ENCODE results near the gene IDUA. TPM values are rescaled to one million over a fixed set of nuclear protein-coding genes. Genes with fewer than 3 reads are reported as not detected.

The IDUA gene
- total RNA-seq, 1 experiment from 2014 or later, result 10.1 TPM

GRCh38 chr4:1041936-1042330 is 55.1 kb downstream of the IDUA start:
- Histone ChIP-seq H3K27me3 (ENCODE audit: low read length) (no peaks in the 10 kb centered on the region), H3K4me1 (ENCODE audit: insufficient read depth, low read length) (peaks cover 35% of the 10 kb centered on the region), H3F3A (ENCODE audit: low read length, unreplicated experiment) (no peaks in the 10 kb centered on the region), H2AFZ (ENCODE audit: low read length) (peak overlapping the region; percentile 27), H3K4me3 (ENCODE audit: low read length) (no peak overlapping the region; the same call in 1 of the 2 replicates), H3K9me3 (ENCODE audit: low read length) (no peaks in the 10 kb centered on the region), H3K27ac (ENCODE audit: low read length) (peak overlapping the region; percentile 45), H3K79me2 (ENCODE audit: low read length) (no peaks in the 10 kb centered on the region), H3K9ac (ENCODE audit: low read length) (peak overlapping the region; percentile 22; the same call in 1 of the 2 replicates), H3K4me2 (ENCODE audit: low read length) (peak overlapping the region; percentile 53), H4K20me1 (ENCODE audit: low read length) (no peaks in the 10 kb centered on the region), H3K36me3 (ENCODE audit: low read depth, low read length) (no peaks in the 10 kb centered on the region), H3K9me2 (replicated peaks; ENCODE audit: low read length) (no peaks in the 10 kb centered on the region)
- no peak for DNase-seq
- ATAC-seq, result no peak
- intact Hi-C loops (cut with micrococcal nuclease), result no loop called here
- CTCF ChIA-PET, result no interaction called here
- BruUV-seq (replicated peaks), result no TSS peak
- POLR2A ChIA-PET (ENCODE audit: unreplicated experiment), result no interaction called here
- no peak for TF ChIP-seq CTCF (conservative IDR thresholded peaks at IDR 0.05; ENCODE audit: low read depth, low read length)
- no peak for TF ChIP-seq EZH2 (IDR thresholded peaks at IDR 0.05; ENCODE audit: low read length, unreplicated experiment)
- TF ChIP-seq EZH2phosphoT487 (IDR thresholded peaks at IDR 0.05; ENCODE audit: borderline replicate concordance, low read length), result no peak

DNA sequence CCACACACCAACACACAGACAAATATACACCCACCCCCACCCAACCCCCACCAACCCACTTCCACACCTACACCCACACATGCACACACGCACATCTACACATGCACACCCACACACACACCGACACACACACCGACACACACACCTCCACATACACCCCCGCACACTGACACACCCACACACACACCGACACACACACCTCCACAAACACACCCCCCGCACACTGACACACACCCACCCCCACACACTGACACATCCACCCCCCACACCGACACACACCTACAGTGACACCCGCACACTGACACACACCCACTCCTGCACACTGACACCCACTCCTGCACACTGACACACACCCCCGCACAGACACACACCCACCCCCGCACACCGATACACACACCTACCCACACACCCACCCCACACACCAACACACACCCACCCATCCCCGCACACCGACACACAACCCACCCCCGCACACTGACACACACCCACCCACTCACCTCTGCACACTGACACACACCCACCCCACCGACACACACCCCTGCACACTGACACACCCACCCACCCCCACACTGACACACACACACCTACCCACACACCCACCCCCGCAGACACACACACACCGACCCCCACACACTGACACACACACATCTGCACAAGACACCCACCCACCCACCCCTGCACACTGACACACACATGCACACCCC is 55.7 kb downstream of the IDUA start:
- no TSS peak for BruUV-seq (replicated peaks)
- intact Hi-C loops (cut with micrococcal nuclease), result no loop called here

More for the DNA sequence above, 55.7 kb downstream of the IDUA start:
- ChIA-PET POLR2A (ENCODE audit: unreplicated experiment) (no interaction called here), CTCF (no interaction called here)
- H3K4me3 ChIP-seq (ENCODE audit: low read length), result no peak overlapping the region
- DNase-seq, result no peak
- H3F3A ChIP-seq (ENCODE audit: low read length, unreplicated experiment), result no peaks in the 10 kb centered on the region
- no peaks in the 10 kb centered on the region for H3K9me2 ChIP-seq (replicated peaks; ENCODE audit: low read length)
- no peak overlapping the region for H3K4me2 ChIP-seq (ENCODE audit: low read length)
- TF ChIP-seq EZH2 (IDR thresholded peaks at IDR 0.05; ENCODE audit: low read length, unreplicated experiment) (no peak), EZH2phosphoT487 (IDR thresholded peaks at IDR 0.05; ENCODE audit: borderline replicate concordance, low read length) (no peak), CTCF (conservative IDR thresholded peaks at IDR 0.05; ENCODE audit: low read depth, low read length) (no peak)
- ATAC-seq, result no peak
- no peaks in the 10 kb centered on the region for H3K36me3 ChIP-seq (ENCODE audit: low read depth, low read length)
- no peaks in the 10 kb centered on the region for H3K9me3 ChIP-seq (ENCODE audit: low read length)
- no peak overlapping the region for H3K9ac ChIP-seq (ENCODE audit: low read length)
- no peaks in the 10 kb centered on the region for H3K79me2 ChIP-seq (ENCODE audit: low read length)
- H3K27me3 ChIP-seq (ENCODE audit: low read length), result no peaks in the 10 kb centered on the region
- no peak overlapping the region for H3K27ac ChIP-seq (ENCODE audit: low read length)
- H2AFZ ChIP-seq (ENCODE audit: low read length), result no peak overlapping the region
- H4K20me1 ChIP-seq (ENCODE audit: low read length), result no peaks in the 10 kb centered on the region
- H3K4me1 ChIP-seq (ENCODE audit: insufficient read depth, low read length), result peaks cover 38% of the 10 kb centered on the region
